ENCODE measurements around the gene CFAP299.

CFAP299 gene

DNA sequence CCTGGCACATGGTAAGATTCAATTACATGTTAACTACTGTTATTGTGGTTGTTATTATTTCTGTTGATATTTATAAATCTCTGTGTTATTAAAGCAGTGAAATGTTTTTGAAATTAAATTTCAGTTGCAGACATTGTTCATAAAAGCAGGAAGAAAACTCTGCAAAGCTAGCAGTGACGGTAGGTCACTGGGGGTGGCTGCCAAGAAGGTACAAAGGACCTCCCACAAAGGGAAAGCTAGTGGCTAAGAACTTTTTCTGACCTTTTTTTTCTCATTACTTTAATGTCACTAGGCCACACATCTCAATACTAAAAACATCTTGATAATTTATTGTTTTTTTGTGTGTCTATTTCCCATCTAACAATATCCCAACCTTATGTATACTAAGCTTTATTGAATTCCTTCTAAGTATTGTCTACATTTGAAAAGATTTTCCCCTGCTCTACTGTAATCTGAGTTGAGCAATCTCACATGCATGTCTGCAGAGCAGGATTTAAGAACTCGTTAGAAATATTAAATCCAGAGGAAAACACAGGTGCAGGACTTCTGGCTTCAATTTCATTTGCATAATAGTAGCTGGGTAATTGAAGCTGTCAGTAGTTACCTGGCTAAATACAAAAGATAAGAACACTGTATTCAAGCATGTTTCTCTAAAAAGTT, 197.3 kb downstream of the CFAP299 start:
- no peak for DNase-seq (ENCODE audit: extremely low read depth, low read depth)
- TF ChIP-seq, protein P1, sequence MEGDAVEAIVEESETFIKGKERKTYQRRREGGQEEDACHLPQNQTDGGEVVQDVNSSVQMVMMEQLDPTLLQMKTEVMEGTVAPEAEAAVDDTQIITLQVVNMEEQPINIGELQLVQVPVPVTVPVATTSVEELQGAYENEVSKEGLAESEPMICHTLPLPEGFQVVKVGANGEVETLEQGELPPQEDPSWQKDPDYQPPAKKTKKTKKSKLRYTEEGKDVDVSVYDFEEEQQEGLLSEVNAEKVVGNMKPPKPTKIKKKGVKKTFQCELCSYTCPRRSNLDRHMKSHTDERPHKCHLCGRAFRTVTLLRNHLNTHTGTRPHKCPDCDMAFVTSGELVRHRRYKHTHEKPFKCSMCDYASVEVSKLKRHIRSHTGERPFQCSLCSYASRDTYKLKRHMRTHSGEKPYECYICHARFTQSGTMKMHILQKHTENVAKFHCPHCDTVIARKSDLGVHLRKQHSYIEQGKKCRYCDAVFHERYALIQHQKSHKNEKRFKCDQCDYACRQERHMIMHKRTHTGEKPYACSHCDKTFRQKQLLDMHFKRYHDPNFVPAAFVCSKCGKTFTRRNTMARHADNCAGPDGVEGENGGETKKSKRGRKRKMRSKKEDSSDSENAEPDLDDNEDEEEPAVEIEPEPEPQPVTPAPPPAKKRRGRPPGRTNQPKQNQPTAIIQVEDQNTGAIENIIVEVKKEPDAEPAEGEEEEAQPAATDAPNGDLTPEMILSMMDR (IDR thresholded peaks at IDR 0.05; ENCODE audit: low read depth, low read length, missing control alignments) = no peak
- H3K4me3 ChIP-seq (replicated peaks; ENCODE audit: low read depth, low read length) = no peak overlapping the region

DNA sequence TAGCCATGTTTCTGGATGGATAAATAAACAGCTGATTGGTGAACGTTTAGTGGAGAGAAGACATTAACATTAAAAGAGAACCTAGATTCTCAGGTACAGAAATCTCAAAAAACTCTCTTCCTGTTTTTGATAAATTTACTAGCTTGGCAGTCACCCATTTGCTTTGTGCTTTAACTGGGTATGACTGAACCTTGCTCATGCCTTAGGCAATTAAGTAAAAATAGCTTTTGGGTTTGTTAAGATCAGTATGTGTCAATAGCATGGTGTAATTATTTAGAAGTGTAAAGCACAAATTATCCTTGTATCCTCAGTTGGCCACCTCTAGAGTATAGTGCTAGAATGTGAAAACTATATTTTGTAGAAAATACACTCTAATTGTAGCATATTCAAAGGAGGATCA, 200.0 kb downstream of the CFAP299 start:
- DNase-seq (ENCODE audit: extremely low read depth, low read depth) = no peak
- H3K4me3 ChIP-seq (replicated peaks; ENCODE audit: low read depth, low read length) = no peak overlapping the region
- TF ChIP-seq, protein P1 (IDR thresholded peaks at IDR 0.05; ENCODE audit: low read depth, low read length, missing control alignments) = no peak

DNA sequence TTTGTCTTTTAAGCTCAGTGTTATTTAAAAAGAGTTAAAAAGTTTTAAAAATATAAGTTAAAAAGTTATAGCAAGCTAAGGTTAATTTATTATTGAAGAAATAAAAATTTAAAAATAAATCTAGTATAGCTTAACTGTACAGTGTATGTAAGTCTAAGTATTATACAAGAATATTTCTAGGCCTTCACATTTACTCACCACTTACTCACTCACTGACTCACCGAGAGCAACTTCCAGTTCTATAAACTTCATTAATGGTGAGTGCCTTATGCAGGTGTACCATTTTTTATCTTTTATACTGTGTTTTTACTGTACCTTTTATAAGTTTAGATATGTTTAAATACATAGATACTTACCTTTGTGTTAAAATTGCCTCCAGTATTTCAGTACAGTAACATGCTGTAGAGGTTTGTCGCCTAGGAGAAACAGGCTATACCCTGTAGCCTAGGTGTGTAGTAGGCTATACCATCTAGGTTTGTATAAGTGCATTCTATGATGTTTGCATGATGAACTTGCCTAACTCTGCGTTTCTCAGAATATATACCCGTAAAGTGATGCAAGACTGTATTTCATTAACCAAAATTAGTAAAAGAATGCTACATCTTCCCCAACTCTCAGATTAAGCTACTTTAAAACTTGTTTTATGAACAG, 202.9 kb downstream of the CFAP299 start:
- TF ChIP-seq, protein P1 (IDR thresholded peaks at IDR 0.05; ENCODE audit: low read depth, low read length, missing control alignments) = no peak
- no peak for DNase-seq (ENCODE audit: extremely low read depth, low read depth)
- H3K4me3 ChIP-seq (replicated peaks; ENCODE audit: low read depth, low read length) = no peak overlapping the region

DNA sequence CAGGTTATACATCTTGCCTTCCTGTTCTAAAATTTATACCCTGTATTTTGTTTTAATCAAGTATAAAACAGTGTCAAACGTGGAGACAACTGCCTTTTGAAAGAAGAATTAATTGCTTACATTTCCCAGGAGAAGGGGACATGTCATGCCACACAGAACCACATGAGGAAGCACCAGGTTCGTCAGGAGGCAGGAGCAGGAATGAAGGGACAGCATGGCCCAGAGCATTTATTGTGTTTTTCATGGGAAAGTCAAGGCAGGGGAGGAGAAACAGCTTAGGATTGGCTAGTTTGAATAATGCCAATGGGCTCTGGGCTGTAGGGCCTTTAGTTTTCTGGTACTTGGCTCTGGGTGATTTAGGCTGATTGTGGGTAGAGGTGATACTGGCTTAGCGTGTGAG, 203.7 kb downstream of the CFAP299 start:
- H3K4me3 ChIP-seq (replicated peaks; ENCODE audit: low read depth, low read length) = no peak overlapping the region
- TF ChIP-seq, protein P1 (IDR thresholded peaks at IDR 0.05; ENCODE audit: low read depth, low read length, missing control alignments) = no peak
- DNase-seq (ENCODE audit: extremely low read depth, low read depth) = no peak

DNA sequence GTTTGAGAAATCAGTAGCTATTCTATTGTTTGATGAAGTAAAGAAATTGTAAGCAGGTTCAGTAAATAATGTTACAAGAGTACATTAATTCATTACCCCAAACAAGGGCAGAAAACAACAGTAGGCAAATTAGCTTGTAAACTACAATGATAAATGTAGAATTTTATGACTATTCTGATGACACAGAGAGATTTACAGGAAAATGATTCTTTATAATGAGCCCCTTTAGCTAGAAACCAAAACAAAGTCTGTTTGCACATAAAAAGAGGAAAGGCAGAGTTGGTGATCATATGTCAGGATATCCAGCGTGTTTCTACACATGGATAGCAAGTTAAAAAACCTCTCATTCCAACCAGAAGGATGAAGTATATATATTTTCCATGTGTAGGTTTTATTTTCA, 204.8 kb downstream of the CFAP299 start:
- TF ChIP-seq, protein P1 (IDR thresholded peaks at IDR 0.05; ENCODE audit: low read depth, low read length, missing control alignments) = no peak
- no peak for DNase-seq (ENCODE audit: extremely low read depth, low read depth)
- no peak overlapping the region for H3K4me3 ChIP-seq (replicated peaks; ENCODE audit: low read depth, low read length)

DNA sequence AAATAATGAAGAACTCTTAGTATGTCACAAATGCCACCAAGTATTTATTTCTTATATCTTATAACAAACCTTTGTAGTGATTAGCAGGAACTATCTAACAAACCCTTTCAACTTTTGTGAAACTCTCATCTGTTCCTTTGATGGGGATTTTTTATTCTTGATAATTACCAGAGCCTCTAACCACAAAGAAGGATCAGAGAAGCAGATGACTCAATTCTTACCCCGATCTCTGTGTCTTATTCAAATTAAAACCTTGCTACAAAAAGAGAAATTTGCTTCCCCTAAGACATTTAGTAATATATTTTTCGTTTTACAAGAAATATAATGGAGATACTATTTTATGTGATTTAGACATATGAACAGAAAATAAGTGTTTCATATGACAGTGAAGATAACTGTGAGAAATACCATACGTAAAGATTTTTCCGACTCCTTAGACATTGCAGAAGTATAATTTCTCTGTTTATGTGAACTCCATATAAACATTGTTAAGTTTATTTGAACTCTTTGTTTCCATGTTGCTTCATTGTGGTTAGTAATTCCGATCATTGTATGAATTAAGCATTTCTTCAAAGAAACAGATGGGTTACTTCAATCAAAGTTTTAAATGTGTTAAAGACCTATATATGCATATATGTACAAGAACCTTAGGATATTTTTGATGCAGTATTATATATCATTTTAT, 205.4 kb downstream of the CFAP299 start:
- no peak overlapping the region for H3K4me3 ChIP-seq (replicated peaks; ENCODE audit: low read depth, low read length)
- TF ChIP-seq, protein P1 (IDR thresholded peaks at IDR 0.05; ENCODE audit: low read depth, low read length, missing control alignments) = no peak
- no peak for DNase-seq (ENCODE audit: extremely low read depth, low read depth)

Data from HFF-Myc (cell line).